ENCODE results near the gene HNRNPUL2. TPM values are rescaled to one million over a fixed set of nuclear protein-coding genes. Genes with fewer than 3 reads are reported as not detected.

The HNRNPUL2 gene
- total RNA-seq, 1 donor from 2014 or later = 46.1 TPM

- H3K4me3 ChIP-seq = peak overlapping the region; percentile 96
- peaks cover 52% of the 10 kb centered on the region for H3K36me3 ChIP-seq
- intact Hi-C loops (cut with DNase I) = no loop called here
- H3K27ac ChIP-seq = no peak overlapping the region
- no peaks in the 10 kb centered on the region for H3K9me3 ChIP-seq
- peaks cover 30% of the 10 kb centered on the region for H3K4me1 ChIP-seq
- TF ChIP-seq CTCF (IDR thresholded peaks at IDR 0.05) = no peak
- ATAC-seq (no peak), DNase-seq (no peak)
- no peaks in the 10 kb centered on the region for H3K27me3 ChIP-seq (ENCODE audit: low read depth)
These were observed 3.1 kb downstream of the HNRNPUL2 start for GRCh38 chr11:62724171-62724570.

DNA sequence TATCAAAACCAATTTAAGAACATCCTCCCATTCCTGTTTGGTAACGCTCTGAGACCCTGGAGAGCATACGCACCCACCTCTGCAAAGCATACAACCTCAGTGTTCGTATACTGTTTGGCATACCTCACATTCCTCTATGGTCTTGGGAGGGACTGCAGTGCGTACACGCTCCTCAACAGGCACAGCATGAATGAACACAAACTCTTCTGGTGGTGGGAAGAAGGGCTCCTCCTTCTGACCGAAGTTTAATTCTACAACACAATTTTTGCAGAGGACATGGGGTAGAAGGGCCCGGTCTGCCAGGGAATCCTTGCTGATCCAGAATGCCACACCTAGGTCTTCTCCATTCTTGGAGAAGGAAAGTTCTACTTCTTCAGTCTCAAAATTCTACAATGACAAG is 5.3 kb downstream of the HNRNPUL2 start:
- DNase-seq (no peak), ATAC-seq (no peak)
- no peak overlapping the region for H3K27ac ChIP-seq

GRCh38 chr11:62719302-62719978 is 7.8 kb downstream of the HNRNPUL2 start:
- Histone ChIP-seq H3K9me3 (no peaks in the 10 kb centered on the region), H3K4me3 (no peak overlapping the region), H3K36me3 (peaks cover 99% of the 10 kb centered on the region), H3K27me3 (ENCODE audit: low read depth) (no peaks in the 10 kb centered on the region), H3K4me1 (peaks cover 14% of the 10 kb centered on the region), H3K27ac (no peak overlapping the region)
- intact Hi-C loops (cut with DNase I) = no loop called here
- DNase-seq = no peak
- no peak for TF ChIP-seq CTCF (IDR thresholded peaks at IDR 0.05)
- ATAC-seq = no peak

More for the DNA sequence above, 5.3 kb downstream of the HNRNPUL2 start:
- no peaks in the 10 kb centered on the region for H3K9me3 ChIP-seq
- intact Hi-C loops (cut with DNase I) = no loop called here
- H3K36me3 ChIP-seq = peaks cover 74% of the 10 kb centered on the region
- H3K4me1 ChIP-seq = peaks cover 30% of the 10 kb centered on the region
- no peak overlapping the region for H3K4me3 ChIP-seq
- no peaks in the 10 kb centered on the region for H3K27me3 ChIP-seq (ENCODE audit: low read depth)
- TF ChIP-seq CTCF (IDR thresholded peaks at IDR 0.05) = no peak

DNA sequence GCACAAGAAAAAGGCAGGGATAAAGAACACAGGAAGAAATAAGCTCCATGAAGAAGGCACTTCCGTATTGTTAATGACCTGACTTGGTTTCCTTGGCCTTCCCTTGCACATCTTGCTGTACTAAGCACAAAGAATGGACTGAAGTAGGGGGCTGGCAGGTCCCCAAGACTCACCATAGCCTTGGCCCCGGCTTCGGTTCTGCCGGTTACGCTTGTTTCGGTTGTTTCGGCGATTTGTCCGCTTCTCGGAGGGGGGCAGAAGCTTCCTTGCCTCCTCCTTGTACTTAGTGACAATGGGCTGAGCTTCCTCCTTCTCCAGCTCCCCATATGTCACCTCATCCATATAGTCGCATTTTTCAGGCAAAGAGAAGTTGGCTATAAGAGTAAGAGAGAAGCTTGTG is 10.4 kb downstream of the HNRNPUL2 start:
- no peak for TF ChIP-seq CTCF (IDR thresholded peaks at IDR 0.05)
- Histone ChIP-seq H3K27ac (no peak overlapping the region), H3K36me3 (peaks cover 100% of the 10 kb centered on the region), H3K4me3 (no peak overlapping the region), H3K4me1 (peaks cover 14% of the 10 kb centered on the region), H3K9me3 (no peaks in the 10 kb centered on the region), H3K27me3 (ENCODE audit: low read depth) (no peaks in the 10 kb centered on the region)
- DNase-seq = no peak
- no peak for ATAC-seq
- intact Hi-C loops (cut with DNase I) = no loop called here

DNA sequence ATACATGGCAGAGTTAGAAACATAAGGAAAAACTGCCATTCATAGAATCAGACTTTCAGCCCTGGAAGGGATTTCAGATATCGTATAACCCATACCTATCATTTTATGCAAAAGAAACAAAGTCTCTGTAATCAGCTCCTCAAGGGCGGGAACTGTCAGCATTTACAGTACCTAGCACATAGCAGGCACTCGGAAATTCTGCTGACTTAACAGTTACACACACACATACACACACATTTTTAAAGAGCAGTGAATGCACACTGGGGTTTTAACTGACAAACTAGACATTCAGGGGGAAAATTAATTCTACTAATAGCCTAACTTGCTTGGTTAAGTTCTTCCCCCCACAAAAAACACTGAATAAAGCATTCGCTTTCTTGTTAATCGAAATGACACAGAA is 11.1 kb downstream of the HNRNPUL2 start:
- Histone ChIP-seq H3K27ac (no peak overlapping the region), H3K36me3 (peaks cover 100% of the 10 kb centered on the region), H3K4me3 (no peak overlapping the region), H3K4me1 (peaks cover 11% of the 10 kb centered on the region), H3K9me3 (no peaks in the 10 kb centered on the region), H3K27me3 (ENCODE audit: low read depth) (no peaks in the 10 kb centered on the region)
- DNase-seq (no peak), ATAC-seq (no peak)
- TF ChIP-seq CTCF (IDR thresholded peaks at IDR 0.05) = no peak
- intact Hi-C loops (cut with DNase I) = no loop called here

All from lower lobe of right lung (tissue), 2 donors.